Suprapubic skin (tissue), 3 donors: ENCODE results near the gene CTF1.

Source experiments
- CTCF ChIP-seq, 2 donors: fragments of 200-600 bp in 1 of 2; fragments of 450-650 bp in 1 of 2; sonication (generic) in 1 of 2; IDR thresholded peaks; one replicate each; pipeline ENCODE4 v1.5.1; 2016 to 2019; ENCODE audit warnings: antibody characterized with exemption in 2 of 2, mild to moderate bottlenecking in 1 of 2, moderate library complexity in 1 of 2
- POLR2A ChIP-seq, 2 donors: fragments of 450-650 bp; IDR thresholded peaks; one replicate each; pipeline ENCODE4 v1.6.1; 2017; ENCODE audit warnings: antibody characterized with exemption in 2 of 2, mild to moderate bottlenecking in 2 of 2, moderate library complexity in 2 of 2

GRCh38 chr16:30922960-30923535, 26.6 kb downstream of the CTF1 start:
- TF ChIP-seq CTCF (IDR thresholded peaks at IDR 0.05) (no peak), POLR2A (IDR thresholded peaks at IDR 0.05) (no peak)
